Thyroid gland (tissue), 4 donors: ENCODE results near the gene NDRG3. TPM values are rescaled to one million over a fixed set of nuclear protein-coding genes. Genes with fewer than 3 reads are reported as not detected.

Experiments used
- DNase-seq, 2 donors: peaks; one replicate each; pipeline ENCODE4 v3.0.0-alpha.2; 2019
- H3K27ac ChIP-seq, 3 donors: fragments of 200-600 bp; sonication (generic); 1 replicate in 2 of 3; 2 replicates in 1 of 3; pipeline ENCODE4 v1.5.1; 2016 to 2019; ENCODE audit warnings: mild to moderate bottlenecking in 1 of 3, moderate library complexity in 1 of 3
- H3K27me3 ChIP-seq: fragments of 200-600 bp; sonication (generic); one replicate; pipeline ENCODE4 v1.5.1; 2019
- H3K36me3 ChIP-seq, 2 donors: fragments of 200-600 bp; sonication (generic); one replicate each; pipeline ENCODE4 v1.5.1; 2016 to 2019
- H3K4me1 ChIP-seq, 2 donors: fragments of 200-600 bp; sonication (generic); one replicate each; pipeline ENCODE4 v1.5.1; 2017 to 2019
- H3K4me3 ChIP-seq, 3 donors: fragments of 200-600 bp; sonication (generic); replicated peaks in 1 of 3; 1 replicate in 2 of 3; 2 replicates in 1 of 3; pipeline ENCODE4 v1.5.1; 2016; ENCODE audit warnings: mild to moderate bottlenecking in 1 of 3
- H3K9me3 ChIP-seq: fragments of 200-600 bp; sonication (generic); one replicate; pipeline ENCODE4 v1.5.1; 2017
- CTCF ChIP-seq, 6 experiments: fragments of 200-600 bp in 3 of 6; fragments of 450-650 bp in 3 of 6; sonication (generic) in 3 of 6; IDR thresholded peaks; one replicate each; pipeline ENCODE4 v1.5.1; 2016 to 2019; ENCODE audit warnings: antibody characterized with exemption in 6 of 6, mild to moderate bottlenecking in 2 of 6, inconsistent platforms in 1 of 6, moderate library complexity in 1 of 6
- POLR2A ChIP-seq, 2 donors: fragments of 450-650 bp; IDR thresholded peaks; one replicate each; pipeline ENCODE4 v1.6.1; 2017; ENCODE audit warnings: antibody characterized with exemption in 2 of 2, mild to moderate bottlenecking in 2 of 2, moderate library complexity in 1 of 2
- WGBS, 2 donors: methylation state at CpG; one replicate each; pipeline ENCODE4 v1.1.5; 2017; 5-methylcytosine and 5-hydroxymethylcytosine counted together
- intact Hi-C: fragments of 100-400 bp; cut with DNase I; formaldehyde crosslinking; loops from one replicate; pipeline ENCODE4 v1.15.1; 2023
- total RNA-seq, 4 donors: library from RNA; depleted of rRNA; stranded (reverse); fragments of >200 nt; gene quantifications; one replicate each; pipeline ENCODE4 v1.2.3, GENCODE V29; 2016

Gene NDRG3
- total RNA-seq, 4 donors from 2014 or later: 14.6 to 32.1 (median 27.9) TPM

GRCh38 chr20:36791862-36792261 is 46.0 kb upstream of the NDRG3 start:
- peaks cover 27 to 30% of the 10 kb centered on the region in 2 donors for H3K36me3 ChIP-seq
- no peak overlapping the region for H3K4me3 ChIP-seq
- no peak for DNase-seq
- intact Hi-C loops: no loop called here
- no peaks in the 10 kb centered on the region for H3K9me3 ChIP-seq
- H3K27ac ChIP-seq: peak overlapping the region in 2 of 3 donors; percentile 45 to 48
- TF ChIP-seq POLR2A (IDR thresholded peaks at IDR 0.05) (no peak), CTCF (IDR thresholded peaks at IDR 0.05) (no peak)
- peaks cover 0 to 20% of the 10 kb centered on the region in 2 donors for H3K4me1 ChIP-seq
- WGBS, 2 donors: 85 to 88% methylated on average over 5 of the region's 5 CpGs
- H3K27me3 ChIP-seq: no peaks in the 10 kb centered on the region

- intact Hi-C loops: no loop called here
- Histone ChIP-seq H3K4me1 (peaks cover 0 to 5% of the 10 kb centered on the region in 2 donors), H3K27ac (no peak overlapping the region), H3K27me3 (no peaks in the 10 kb centered on the region), H3K36me3 (peaks cover 36 to 38% of the 10 kb centered on the region in 2 donors), H3K9me3 (no peaks in the 10 kb centered on the region), H3K4me3 (no peak overlapping the region)
- DNase-seq: no peak
- TF ChIP-seq POLR2A (IDR thresholded peaks at IDR 0.05): no peak
- WGBS, 2 donors: 89 to 92% methylated on average over 5 of the region's 5 CpGs
These were observed 40.8 kb upstream of the NDRG3 start for GRCh38 chr20:36786663-36787062.

GRCh38 chr20:36786246-36786645 is 40.4 kb upstream of the NDRG3 start:
- DNase-seq: no peak
- Histone ChIP-seq H3K4me3 (no peak overlapping the region), H3K27ac (no peak overlapping the region), H3K27me3 (no peaks in the 10 kb centered on the region), H3K9me3 (no peaks in the 10 kb centered on the region), H3K36me3 (peaks cover 36 to 38% of the 10 kb centered on the region in 2 donors), H3K4me1 (peaks cover 0 to 5% of the 10 kb centered on the region in 2 donors)
- 96 to 98% methylated on average over 11 to 13 of the region's 13 CpGs for WGBS, 2 donors
- TF ChIP-seq POLR2A (IDR thresholded peaks at IDR 0.05): no peak
- TF ChIP-seq CTCF (IDR thresholded peaks at IDR 0.05): no peak
- intact Hi-C loops: no loop called here

GRCh38 chr20:36785308-36785707 is 39.4 kb upstream of the NDRG3 start:
- Histone ChIP-seq H3K4me1 (peaks cover 0 to 5% of the 10 kb centered on the region in 2 donors), H3K27me3 (no peaks in the 10 kb centered on the region), H3K4me3 (no peak overlapping the region), H3K9me3 (no peaks in the 10 kb centered on the region), H3K36me3 (peaks cover 36 to 38% of the 10 kb centered on the region in 2 donors), H3K27ac (no peak overlapping the region)
- 76 to 83% methylated on average over 2 of the region's 2 CpGs for WGBS, 2 donors
- intact Hi-C loops: no loop called here
- no peak for DNase-seq
- TF ChIP-seq POLR2A (IDR thresholded peaks at IDR 0.05) (no peak), CTCF (IDR thresholded peaks at IDR 0.05) (no peak)

- no peaks in the 10 kb centered on the region for H3K27me3 ChIP-seq
- H3K27ac ChIP-seq: no peak overlapping the region
- no peak for DNase-seq
- H3K36me3 ChIP-seq: peaks cover 36 to 38% of the 10 kb centered on the region in 2 donors
- H3K4me3 ChIP-seq: no peak overlapping the region
- no peak for TF ChIP-seq CTCF (IDR thresholded peaks at IDR 0.05)
- no peak for TF ChIP-seq POLR2A (IDR thresholded peaks at IDR 0.05)
- WGBS, 2 donors: 85 to 86% methylated on average over 8 to 9 of the region's 9 CpGs
- peaks cover 0 to 5% of the 10 kb centered on the region in 2 donors for H3K4me1 ChIP-seq
- intact Hi-C loops: no loop called here
- no peaks in the 10 kb centered on the region for H3K9me3 ChIP-seq
These were observed 39.0 kb upstream of the NDRG3 start for GRCh38 chr20:36784900-36785299.

GRCh38 chr20:36784116-36784515 is 38.2 kb upstream of the NDRG3 start:
- H3K36me3 ChIP-seq: peaks cover 36 to 38% of the 10 kb centered on the region in 2 donors
- no peaks in the 10 kb centered on the region for H3K9me3 ChIP-seq
- DNase-seq: no peak
- TF ChIP-seq CTCF (IDR thresholded peaks at IDR 0.05): no peak
- TF ChIP-seq POLR2A (IDR thresholded peaks at IDR 0.05): no peak
- H3K27me3 ChIP-seq: no peaks in the 10 kb centered on the region
- 98 to 100% methylated on average over 6 of the region's 7 CpGs for WGBS, 2 donors
- intact Hi-C loops: no loop called here
- no peak overlapping the region for H3K27ac ChIP-seq
- H3K4me3 ChIP-seq: no peak overlapping the region
- H3K4me1 ChIP-seq: peaks cover 0 to 8% of the 10 kb centered on the region in 2 donors
